ENCODE results near the gene GIT2.
"Not testable (repeated sequence)": the region's sequence is repeated elsewhere in the genome, so short reads cannot be mapped to it uniquely, and the experiment has no call there.

The GIT2 gene

GRCh38 chr12:109915171-109916040 is 80.8 kb downstream of the GIT2 start:
- DNase-seq = no peak

- no peak for DNase-seq
Measured at GRCh38 chr12:109914461-109914860, 81.7 kb downstream of the GIT2 start.

GRCh38 chr12:109912855-109913321 is 83.3 kb downstream of the GIT2 start:
- DNase-seq = no peak

- no peak for DNase-seq
Measured at GRCh38 chr12:109910969-109911348, 85.2 kb downstream of the GIT2 start.

- DNase-seq = no peak
Measured at GRCh38 chr12:109910254-109910968, 85.8 kb downstream of the GIT2 start.

- DNase-seq = no peak
Measured at GRCh38 chr12:109905301-109905700, 90.9 kb downstream of the GIT2 start.

GRCh38 chr12:109902891-109903418 is 93.2 kb downstream of the GIT2 start:
- DNase-seq = no peak

- no peak for DNase-seq
Measured at GRCh38 chr12:109900752-109901580, 95.2 kb downstream of the GIT2 start.

- DNase-seq = no peak
Measured at GRCh38 chr12:109899783-109900751, 96.1 kb downstream of the GIT2 start, which contains the start of gene TCHP. Gene TCHP (plus strand): TSS chr12:109900274. CDS start chr12:109903027, 2,753 bp downstream.

- not testable (repeated sequence) for DNase-seq
Measured at GRCh38 chr12:109899345-109899744, 96.8 kb downstream of the GIT2 start.

GRCh38 chr12:109897029-109897428 is 99.1 kb downstream of the GIT2 start:
- no peak for DNase-seq

- no peak for DNase-seq
Measured at GRCh38 chr12:109896188-109896587, 100.0 kb downstream of the GIT2 start.

GRCh38 chr12:109894939-109895338 is 101.2 kb downstream of the GIT2 start:
- DNase-seq = no peak

GRCh38 chr12:109893261-109893995 is 102.7 kb downstream of the GIT2 start:
- DNase-seq = no peak

GRCh38 chr12:109892748-109893147 is 103.4 kb downstream of the GIT2 start:
- DNase-seq = no peak

- no peak for DNase-seq
Measured at GRCh38 chr12:109892165-109892715, 103.9 kb downstream of the GIT2 start.

- DNase-seq = not testable (repeated sequence)
Measured at GRCh38 chr12:109891731-109892130, 104.4 kb downstream of the GIT2 start.

- no peak for DNase-seq
Measured at GRCh38 chr12:109890620-109891170, 105.5 kb downstream of the GIT2 start.

- no peak for DNase-seq
Measured at GRCh38 chr12:109888179-109889020, 107.8 kb downstream of the GIT2 start.
